ENCODE results near the gene C3orf22. TPM values are rescaled to one million over a fixed set of nuclear protein-coding genes. Genes with fewer than 3 reads are reported as not detected.

Gene C3orf22
- total RNA-seq, 4 donors from 2014 or later = not detected

DNA sequence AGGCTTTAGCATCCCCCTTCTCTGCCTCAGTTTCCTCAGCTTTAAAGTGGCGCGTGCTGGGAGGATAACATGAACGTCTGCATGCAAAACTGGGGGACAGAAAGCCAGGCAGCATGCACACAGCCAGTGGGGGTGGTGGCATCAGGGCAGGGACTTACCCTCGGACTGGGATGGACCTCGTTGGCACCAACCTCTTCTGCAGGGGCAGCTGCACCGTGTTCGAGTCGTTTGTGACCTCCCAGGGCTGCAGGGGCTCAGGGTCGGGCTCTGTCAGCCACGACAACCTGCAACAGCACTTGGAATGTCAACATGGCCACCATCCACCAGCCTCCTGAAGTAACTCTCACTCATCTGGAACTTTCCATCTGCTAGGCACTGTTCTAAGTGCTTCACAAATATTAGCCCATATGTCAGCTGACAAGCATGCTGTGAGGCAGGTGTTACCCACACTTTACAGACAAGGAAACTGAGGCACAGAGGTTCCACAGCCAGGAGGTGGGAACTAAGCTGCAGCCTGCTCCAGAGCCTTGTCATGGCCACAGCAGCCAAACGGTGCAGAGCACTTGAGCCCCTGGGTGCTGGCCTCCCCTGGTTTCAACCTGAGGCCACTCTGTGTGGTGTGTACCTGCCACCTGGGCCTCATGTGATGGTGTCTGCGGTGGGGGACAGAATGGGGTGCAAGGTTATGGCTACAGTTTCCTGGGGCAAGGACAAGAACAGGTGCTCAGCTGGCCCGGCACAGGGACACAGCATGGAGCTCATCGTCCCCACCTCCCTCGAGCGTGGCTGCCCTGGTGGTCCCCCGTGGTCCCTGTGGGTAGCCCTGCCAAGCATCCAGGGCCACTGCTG is 6.7 kb downstream of the C3orf22 start:
- Histone ChIP-seq H3K9me3 (no peaks in the 10 kb centered on the region), H3K27ac (no peak overlapping the region), H3K4me3 (no peak overlapping the region), H3K36me3 (no peaks in the 10 kb centered on the region), H3K4me1 (no peaks in the 10 kb centered on the region), H3K27me3 (no peaks in the 10 kb centered on the region)
- peak; percentile 3 to 4 for DNase-seq
- intact Hi-C loops (cut with DNase I; ENCODE audit: low total_unique reads) = no loop called here
- TF ChIP-seq POLR2A (IDR thresholded peaks at IDR 0.05) = no peak
- TF ChIP-seq, protein P1, sequence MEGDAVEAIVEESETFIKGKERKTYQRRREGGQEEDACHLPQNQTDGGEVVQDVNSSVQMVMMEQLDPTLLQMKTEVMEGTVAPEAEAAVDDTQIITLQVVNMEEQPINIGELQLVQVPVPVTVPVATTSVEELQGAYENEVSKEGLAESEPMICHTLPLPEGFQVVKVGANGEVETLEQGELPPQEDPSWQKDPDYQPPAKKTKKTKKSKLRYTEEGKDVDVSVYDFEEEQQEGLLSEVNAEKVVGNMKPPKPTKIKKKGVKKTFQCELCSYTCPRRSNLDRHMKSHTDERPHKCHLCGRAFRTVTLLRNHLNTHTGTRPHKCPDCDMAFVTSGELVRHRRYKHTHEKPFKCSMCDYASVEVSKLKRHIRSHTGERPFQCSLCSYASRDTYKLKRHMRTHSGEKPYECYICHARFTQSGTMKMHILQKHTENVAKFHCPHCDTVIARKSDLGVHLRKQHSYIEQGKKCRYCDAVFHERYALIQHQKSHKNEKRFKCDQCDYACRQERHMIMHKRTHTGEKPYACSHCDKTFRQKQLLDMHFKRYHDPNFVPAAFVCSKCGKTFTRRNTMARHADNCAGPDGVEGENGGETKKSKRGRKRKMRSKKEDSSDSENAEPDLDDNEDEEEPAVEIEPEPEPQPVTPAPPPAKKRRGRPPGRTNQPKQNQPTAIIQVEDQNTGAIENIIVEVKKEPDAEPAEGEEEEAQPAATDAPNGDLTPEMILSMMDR (IDR thresholded peaks at IDR 0.05) = no peak

DNA sequence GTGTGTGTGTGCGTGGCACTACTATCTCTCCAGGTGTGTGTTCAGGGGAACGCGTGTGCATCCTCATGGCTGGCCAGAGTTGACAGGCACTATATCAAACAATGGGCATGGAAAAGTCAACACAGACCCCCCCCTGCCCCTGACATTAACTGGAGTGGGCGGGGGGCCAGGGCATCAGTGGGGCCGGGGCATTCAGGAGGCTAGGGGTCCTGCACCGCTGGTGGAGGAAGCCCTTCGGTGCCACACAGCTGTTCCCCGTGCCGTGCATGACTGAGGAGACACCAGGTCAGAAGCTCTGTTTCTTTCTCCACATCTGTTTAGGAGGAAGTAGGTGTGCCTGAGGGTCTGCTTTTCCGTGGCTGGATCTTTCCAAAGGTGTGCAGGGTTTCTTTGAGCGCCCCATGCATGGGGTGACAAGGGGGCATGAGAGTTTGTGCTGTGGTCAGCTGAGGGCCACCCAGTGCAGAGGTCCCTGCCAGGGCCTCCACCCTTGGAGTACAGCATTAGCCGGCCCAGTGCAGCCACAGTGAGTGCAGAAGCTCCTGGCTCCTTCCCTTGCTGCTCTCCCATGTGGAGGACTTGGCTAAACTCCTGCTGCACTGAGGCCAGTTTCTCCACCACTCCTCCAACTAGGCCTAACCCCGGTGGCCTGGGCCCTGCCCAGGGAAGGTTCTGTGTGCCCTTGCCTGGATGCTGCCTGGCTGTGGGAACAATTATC is 7.5 kb downstream of the C3orf22 start:
- intact Hi-C loops (cut with DNase I; ENCODE audit: low total_unique reads) = no loop called here
- no peaks in the 10 kb centered on the region for H3K36me3 ChIP-seq
- H3K4me3 ChIP-seq = no peak overlapping the region
- TF ChIP-seq, protein P1 (IDR thresholded peaks at IDR 0.05) = no peak
- TF ChIP-seq POLR2A (IDR thresholded peaks at IDR 0.05) = no peak
- H3K27ac ChIP-seq = no peak overlapping the region
- H3K27me3 ChIP-seq = no peaks in the 10 kb centered on the region
- peak; percentile 5 for DNase-seq
- H3K9me3 ChIP-seq = no peaks in the 10 kb centered on the region
- no peaks in the 10 kb centered on the region for H3K4me1 ChIP-seq

DNA sequence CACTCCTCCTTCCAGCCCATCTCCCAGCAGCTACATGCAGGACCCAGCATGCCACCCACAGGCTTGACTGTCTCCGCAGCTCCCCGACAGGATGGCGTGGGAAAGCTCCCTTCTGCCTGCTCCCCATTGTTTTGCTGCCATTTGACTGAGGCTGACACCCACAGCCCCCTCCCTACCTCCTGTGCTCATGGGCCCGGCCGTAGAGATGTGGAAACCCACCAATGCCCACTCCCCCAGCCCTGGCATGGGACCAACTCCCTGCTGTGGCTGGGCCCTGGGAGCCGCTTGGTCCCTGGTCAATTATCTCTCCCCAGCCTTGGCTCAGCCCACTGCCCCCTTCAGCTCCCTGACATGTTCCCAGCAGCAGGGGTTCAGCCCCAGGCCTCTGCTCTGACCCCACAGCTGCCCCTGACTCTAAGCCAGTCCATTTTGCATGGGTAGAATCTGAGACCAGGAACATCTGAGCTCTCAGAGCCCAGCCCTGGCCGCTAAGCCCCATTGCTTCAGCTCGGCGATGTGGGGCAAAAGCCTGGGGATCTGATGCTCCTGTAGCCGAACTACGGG is 8.2 kb downstream of the C3orf22 start:
- no peaks in the 10 kb centered on the region for H3K36me3 ChIP-seq
- peak; percentile 7 to 10 for DNase-seq
- H3K4me3 ChIP-seq = no peak overlapping the region
- no peak overlapping the region for H3K27ac ChIP-seq
- TF ChIP-seq, protein P1 (IDR thresholded peaks at IDR 0.05) = no peak
- no peaks in the 10 kb centered on the region for H3K27me3 ChIP-seq
- intact Hi-C loops (cut with DNase I; ENCODE audit: low total_unique reads) = no loop called here
- H3K4me1 ChIP-seq = no peaks in the 10 kb centered on the region
- H3K9me3 ChIP-seq = no peaks in the 10 kb centered on the region

DNA sequence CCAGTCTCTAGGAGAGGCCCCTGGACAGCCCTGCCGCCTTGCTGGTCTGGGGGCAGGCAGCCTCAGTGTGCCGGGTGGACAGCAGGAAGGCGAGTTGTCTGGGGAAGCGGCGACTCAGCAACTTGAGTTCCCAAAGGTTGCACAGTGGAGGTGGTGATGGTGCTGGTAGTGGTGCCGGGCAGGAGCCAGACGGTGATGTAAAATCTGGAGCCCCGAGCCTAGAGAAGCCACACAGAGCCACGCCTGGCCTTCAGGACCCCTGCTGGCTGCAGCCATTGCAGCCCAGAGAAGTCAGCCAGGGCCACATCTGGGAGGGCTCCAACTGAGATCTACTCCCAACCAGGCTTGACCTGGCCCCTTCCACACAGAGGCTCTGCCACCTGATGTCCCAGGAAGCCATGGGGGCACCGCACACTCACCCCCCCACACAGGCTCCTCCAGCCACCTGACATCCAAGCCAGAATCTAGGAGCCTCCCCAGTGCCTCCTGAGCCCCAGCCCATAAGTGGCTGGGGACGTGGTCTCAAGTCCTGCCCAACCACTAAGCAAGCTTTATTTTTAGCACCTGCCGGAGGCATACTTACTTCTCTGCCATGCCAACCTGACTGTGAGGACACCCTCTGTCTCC is 8.8 kb downstream of the C3orf22 start:
- peak; percentile 5 to 7 for DNase-seq
- H3K4me3 ChIP-seq = no peak overlapping the region
- H3K27ac ChIP-seq = no peak overlapping the region
- H3K36me3 ChIP-seq = no peaks in the 10 kb centered on the region
- intact Hi-C loops (cut with DNase I; ENCODE audit: low total_unique reads) = no loop called here
- no peaks in the 10 kb centered on the region for H3K9me3 ChIP-seq
- TF ChIP-seq, protein P1 (IDR thresholded peaks at IDR 0.05) = no peak
- TF ChIP-seq POLR2A (IDR thresholded peaks at IDR 0.05) = no peak
- H3K4me1 ChIP-seq = no peaks in the 10 kb centered on the region
- H3K27me3 ChIP-seq = no peaks in the 10 kb centered on the region

Data from uterus (tissue), 4 donors.